GM06990 (cell line): Measurements from ENCODE around the gene CCDC117.

Experiments
- DNase-seq: peaks from one replicate; pipeline ENCODE4 v3.0.0-alpha.2; 2011; ENCODE audit not compliant: insufficient read length; ENCODE audit errors: extremely low read depth
- H3K27me3 ChIP-seq: replicated peaks from 2 replicates; pipeline ENCODE4 v1.6.0; 2011; ENCODE audit warnings: low read length; ENCODE audit not compliant: control insufficient read depth, insufficient read depth
- H3K36me3 ChIP-seq: 2 replicates; pipeline ENCODE4 v1.5.1; 2011; ENCODE audit warnings: low read length; ENCODE audit not compliant: control insufficient read depth, insufficient read depth
- H3K4me3 ChIP-seq: replicated peaks from 2 replicates; pipeline ENCODE4 v1.5.1; 2011; ENCODE audit warnings: low read depth, mild to moderate bottlenecking, control low read depth, low read length
- CTCF ChIP-seq: IDR thresholded peaks from 2 replicates; pipeline ENCODE4 v1.5.1; 2011; ENCODE audit warnings: low read length, control low read depth, mild to moderate bottlenecking, inconsistent platforms; ENCODE audit not compliant: insufficient read depth, poor library complexity, severe bottlenecking

Gene CCDC117

GRCh38 chr22:28795932-28796856 lies 23.7 kb downstream of the CCDC117 start:
- no peak for TF ChIP-seq CTCF
- Histone ChIP-seq H3K4me3 (peak overlapping the region; percentile 72), H3K27me3 (no peaks in the 10 kb centered on the region), H3K36me3 (peaks cover 15% of the 10 kb centered on the region)
- DNase-seq: no peak

GRCh38 chr22:28798810-28799605 lies 26.5 kb downstream of the CCDC117 start:
- TF ChIP-seq CTCF: no peak
- no peak for DNase-seq
- Histone ChIP-seq H3K4me3 (peak overlapping the region; percentile 72), H3K36me3 (peaks cover 15% of the 10 kb centered on the region), H3K27me3 (no peaks in the 10 kb centered on the region)

DNA sequence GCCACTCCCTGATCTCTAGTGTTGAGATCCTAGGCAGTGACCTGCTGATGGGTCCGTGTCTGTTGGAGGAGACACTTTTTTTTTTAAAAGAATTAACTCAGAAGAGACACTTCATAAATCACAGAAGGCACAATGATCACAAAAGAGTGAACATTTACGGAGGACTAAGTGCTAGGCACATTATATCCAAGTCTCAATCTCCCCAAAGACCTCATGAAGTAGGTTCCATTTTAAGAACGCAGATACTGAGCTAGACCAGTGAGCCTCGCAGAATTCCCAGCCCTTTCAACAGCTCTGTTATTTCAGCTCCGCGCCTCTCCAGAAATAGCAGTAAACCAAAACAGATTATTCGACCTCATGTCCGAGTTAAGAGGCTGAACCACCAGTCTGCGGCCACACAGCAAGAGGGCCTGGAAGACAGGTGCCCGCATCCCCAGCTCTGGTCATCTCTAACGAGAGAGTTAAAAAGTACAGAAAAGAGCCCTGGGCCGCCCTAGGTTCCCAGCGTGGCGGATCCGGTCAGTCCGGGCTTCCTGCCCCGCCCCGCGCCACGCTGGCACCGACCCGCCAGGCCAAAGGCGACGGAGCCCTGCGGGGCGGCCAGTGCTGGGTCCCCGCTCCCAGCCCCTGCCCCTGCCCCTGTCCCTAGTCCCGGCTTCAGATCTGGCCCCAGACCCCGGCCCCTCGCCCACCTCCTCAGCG lies 27.3 kb downstream of the CCDC117 start:
- TF ChIP-seq CTCF: no peak
- Histone ChIP-seq H3K27me3 (no peaks in the 10 kb centered on the region), H3K36me3 (peaks cover 13% of the 10 kb centered on the region), H3K4me3 (peak overlapping the region; percentile 72)
- DNase-seq: peak; percentile 69

DNA sequence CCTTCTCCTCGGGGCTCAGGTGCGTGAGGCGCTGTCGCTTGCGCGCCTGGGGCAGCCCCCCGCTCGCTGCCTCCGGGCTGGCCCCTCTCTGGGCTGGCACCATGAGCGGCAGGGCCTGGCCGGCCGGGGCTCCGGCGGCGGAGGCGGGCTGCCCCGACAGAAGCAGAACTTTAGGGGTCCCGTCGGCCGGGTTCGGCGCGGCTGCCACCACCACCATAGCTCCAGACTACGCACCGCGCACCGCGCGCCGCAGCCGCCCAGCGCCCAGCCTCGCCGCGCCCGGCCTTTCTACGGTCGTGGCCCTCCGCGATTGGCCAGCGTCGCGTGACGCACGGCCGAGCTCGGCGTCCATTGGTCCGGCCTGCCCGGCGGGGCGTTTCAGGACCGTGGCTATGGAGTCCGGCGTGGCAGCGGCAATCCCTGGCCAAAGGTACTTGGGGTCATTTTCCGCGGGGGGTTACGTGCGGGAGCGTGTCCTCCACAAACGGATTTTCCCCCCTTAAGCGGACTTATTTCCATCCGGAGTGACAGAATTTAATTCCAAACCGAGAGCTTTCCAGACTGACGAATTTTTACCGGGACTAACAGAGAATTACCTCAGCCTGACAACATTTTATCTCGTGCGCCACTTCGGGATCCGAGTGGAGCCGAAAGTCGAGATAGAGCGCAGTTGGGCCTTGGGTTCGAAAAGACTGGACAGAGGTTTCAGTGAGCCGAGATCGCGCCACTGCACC lies 28.0 kb downstream of the CCDC117 start, which contains the start of gene XBP1:
XBP1 (minus strand) TSS at position 262 of the 734 bp plus-strand sequence.
- peak within 1 kb of the TSS; percentile 72 for H3K4me3 ChIP-seq
- H3K27me3 ChIP-seq: no peaks in the 10 kb centered on the region
- no peak for TF ChIP-seq CTCF
- peaks cover 10% of the 10 kb centered on the region for H3K36me3 ChIP-seq
- DNase-seq: peak; percentile 96
